ENCODE results near the gene EGFL8.

Gene EGFL8

GRCh38 chr6:32167154-32167760, 2.9 kb downstream of the EGFL8 start:
- Mint-ChIP-seq H3K9me3 (no peaks in the 10 kb centered on the region), H3K4me1 (no peaks in the 10 kb centered on the region), H3K4me3 (no peak overlapping the region), H3K36me3 (peaks cover 37% of the 10 kb centered on the region), H3K27me3 (no peaks in the 10 kb centered on the region), H3K27ac (no peak overlapping the region)
- CTCF ChIA-PET = interaction anchor here (1.9 kb wide), 1 partner anchor 49 kb away, joined by 4 read pairs; no protein-coding TSS in a partner anchor
- DNase-seq = no peak

DNA sequence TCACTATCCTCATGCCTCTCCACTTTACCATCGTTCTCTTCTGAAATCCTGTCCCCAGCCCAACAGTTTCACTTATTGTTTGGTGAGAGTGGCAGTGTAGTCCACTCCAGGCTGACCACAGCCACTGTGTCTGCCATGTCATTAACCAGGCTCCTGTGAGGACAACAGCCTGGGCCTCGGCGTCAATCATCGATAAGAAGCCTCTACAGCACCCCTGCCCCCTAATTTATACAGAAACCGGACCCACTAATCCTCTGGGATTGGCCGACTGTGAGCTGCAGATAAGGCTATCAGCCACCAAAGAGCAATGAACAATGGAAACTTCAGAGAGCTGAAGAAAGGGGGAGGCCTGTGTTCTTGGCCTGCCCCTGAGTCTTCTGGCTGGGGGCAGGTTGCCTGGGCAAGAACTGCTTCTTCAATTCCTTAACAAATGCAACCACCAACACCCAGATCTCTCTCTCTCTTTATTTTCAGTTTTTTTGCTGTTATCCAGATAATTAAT, 3.4 kb downstream of the EGFL8 start:
- H3K4me3 Mint-ChIP-seq = no peak overlapping the region
- CTCF ChIA-PET = no interaction called here
- H3K4me1 Mint-ChIP-seq = peaks cover 4% of the 10 kb centered on the region
- peaks cover 37% of the 10 kb centered on the region for H3K36me3 Mint-ChIP-seq
- no peaks in the 10 kb centered on the region for H3K9me3 Mint-ChIP-seq
- H3K27ac Mint-ChIP-seq = no peak overlapping the region
- no peaks in the 10 kb centered on the region for H3K27me3 Mint-ChIP-seq
- no peak for DNase-seq

GRCh38 chr6:32168350-32168749, 4.0 kb downstream of the EGFL8 start:
- no peak overlapping the region for H3K4me3 Mint-ChIP-seq
- no peak overlapping the region for H3K27ac Mint-ChIP-seq
- H3K9me3 Mint-ChIP-seq = no peaks in the 10 kb centered on the region
- no peak for DNase-seq
- H3K4me1 Mint-ChIP-seq = peaks cover 10% of the 10 kb centered on the region
- peaks cover 36% of the 10 kb centered on the region for H3K36me3 Mint-ChIP-seq
- H3K27me3 Mint-ChIP-seq = no peaks in the 10 kb centered on the region
- CTCF ChIA-PET = no interaction called here

GRCh38 chr6:32168807-32169591, 4.6 kb downstream of the EGFL8 start:
- DNase-seq = no peak
- Mint-ChIP-seq H3K4me3 (no peak overlapping the region), H3K36me3 (peaks cover 36% of the 10 kb centered on the region), H3K4me1 (peaks cover 16% of the 10 kb centered on the region), H3K27me3 (no peaks in the 10 kb centered on the region), H3K27ac (no peak overlapping the region), H3K9me3 (no peaks in the 10 kb centered on the region)
- CTCF ChIA-PET = no interaction called here

GRCh38 chr6:32170294-32170693, 5.9 kb downstream of the EGFL8 start:
- no peaks in the 10 kb centered on the region for H3K9me3 Mint-ChIP-seq
- peaks cover 36% of the 10 kb centered on the region for H3K36me3 Mint-ChIP-seq
- CTCF ChIA-PET = no interaction called here
- DNase-seq = no peak
- no peaks in the 10 kb centered on the region for H3K27me3 Mint-ChIP-seq
- H3K4me3 Mint-ChIP-seq = no peak overlapping the region
- peaks cover 27% of the 10 kb centered on the region for H3K4me1 Mint-ChIP-seq
- no peak overlapping the region for H3K27ac Mint-ChIP-seq

- Mint-ChIP-seq H3K27ac (peak overlapping the region; percentile 39), H3K36me3 (peaks cover 36% of the 10 kb centered on the region), H3K27me3 (no peaks in the 10 kb centered on the region)
Measured at GRCh38 chr6:32171234-32171633, 6.8 kb downstream of the EGFL8 start.

DNA sequence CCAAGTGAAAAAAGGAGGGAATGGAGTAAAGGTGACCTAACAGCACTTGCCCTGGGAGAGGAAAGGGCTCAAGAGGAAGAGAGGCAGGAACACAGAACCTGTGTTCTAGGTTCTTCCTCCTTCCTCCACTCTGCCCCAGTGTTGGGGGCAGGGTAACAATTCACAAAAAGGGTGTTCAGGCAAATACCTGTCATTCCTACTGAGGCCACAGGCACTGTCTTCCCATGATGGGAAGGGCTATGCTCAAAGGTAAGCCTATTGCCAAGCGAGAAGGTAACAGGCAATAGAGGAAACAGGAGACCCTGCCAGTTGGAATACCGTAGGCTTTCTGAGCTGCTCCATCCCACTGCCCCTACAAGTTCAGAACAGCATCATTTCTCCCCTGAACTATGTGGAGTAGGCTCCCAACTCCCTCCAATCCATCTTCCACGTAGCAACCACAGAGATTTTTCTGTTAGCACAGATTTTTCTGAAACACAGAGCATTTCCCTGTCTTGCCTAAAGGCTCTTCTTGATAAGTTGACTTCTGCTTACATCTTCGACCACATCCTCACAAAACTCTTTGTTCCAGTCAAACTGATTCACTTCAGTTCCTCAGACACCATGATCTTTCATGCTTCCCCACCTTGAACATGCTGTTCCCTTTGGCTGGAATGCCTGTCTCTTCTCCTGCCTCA, 8.8 kb downstream of the EGFL8 start:
- Mint-ChIP-seq H3K9me3 (no peaks in the 10 kb centered on the region), H3K4me3 (no peak overlapping the region), H3K27me3 (no peaks in the 10 kb centered on the region), H3K36me3 (peaks cover 28% of the 10 kb centered on the region), H3K27ac (peak overlapping the region; percentile 46), H3K4me1 (peaks cover 45% of the 10 kb centered on the region)
- DNase-seq = no peak
- CTCF ChIA-PET = no interaction called here

More at GRCh38 chr6:32171234-32171633, 6.8 kb downstream of the EGFL8 start:
- no peaks in the 10 kb centered on the region for H3K9me3 Mint-ChIP-seq
- H3K4me1 Mint-ChIP-seq = peaks cover 31% of the 10 kb centered on the region
- no peak overlapping the region for H3K4me3 Mint-ChIP-seq
- no peak for DNase-seq
- CTCF ChIA-PET = interaction anchor here (1.1 kb wide), 1 partner anchor 24 kb away, joined by 3 read pairs; no protein-coding TSS in a partner anchor

GRCh38 chr6:32174416-32174815, 10.0 kb downstream of the EGFL8 start:
- peaks cover 30% of the 10 kb centered on the region for H3K36me3 Mint-ChIP-seq
- H3K27ac Mint-ChIP-seq = no peak overlapping the region
- H3K4me1 Mint-ChIP-seq = peaks cover 55% of the 10 kb centered on the region
- no peaks in the 10 kb centered on the region for H3K9me3 Mint-ChIP-seq
- H3K4me3 Mint-ChIP-seq = peak overlapping the region; percentile 85
- CTCF ChIA-PET = no interaction called here
- DNase-seq = no peak
- no peaks in the 10 kb centered on the region for H3K27me3 Mint-ChIP-seq

GRCh38 chr6:32175322-32175710, 10.9 kb downstream of the EGFL8 start:
- Mint-ChIP-seq H3K36me3 (peaks cover 24% of the 10 kb centered on the region), H3K27me3 (no peaks in the 10 kb centered on the region), H3K27ac (no peak overlapping the region), H3K4me1 (peaks cover 64% of the 10 kb centered on the region), H3K4me3 (peak overlapping the region; percentile 85), H3K9me3 (no peaks in the 10 kb centered on the region)
- CTCF ChIA-PET = no interaction called here
- DNase-seq = no peak

GRCh38 chr6:32175711-32176475, 11.5 kb downstream of the EGFL8 start, which contains the start of gene AGPAT1:
AGPAT1 (minus strand) TSS chr6:32176084; CDS start chr6:32171496, 4,588 bp downstream.
- H3K27me3 Mint-ChIP-seq = no peaks in the 10 kb centered on the region
- H3K36me3 Mint-ChIP-seq = peaks cover 24% of the 10 kb centered on the region
- peak within 1 kb of the TSS; percentile 92 for H3K27ac Mint-ChIP-seq
- DNase-seq = peak; percentile 98
- CTCF ChIA-PET = no interaction called here
- no peaks in the 10 kb centered on the region for H3K9me3 Mint-ChIP-seq
- peaks cover 70% of the 10 kb centered on the region for H3K4me1 Mint-ChIP-seq
- peak within 1 kb of the TSS; percentile 85 for H3K4me3 Mint-ChIP-seq

DNA sequence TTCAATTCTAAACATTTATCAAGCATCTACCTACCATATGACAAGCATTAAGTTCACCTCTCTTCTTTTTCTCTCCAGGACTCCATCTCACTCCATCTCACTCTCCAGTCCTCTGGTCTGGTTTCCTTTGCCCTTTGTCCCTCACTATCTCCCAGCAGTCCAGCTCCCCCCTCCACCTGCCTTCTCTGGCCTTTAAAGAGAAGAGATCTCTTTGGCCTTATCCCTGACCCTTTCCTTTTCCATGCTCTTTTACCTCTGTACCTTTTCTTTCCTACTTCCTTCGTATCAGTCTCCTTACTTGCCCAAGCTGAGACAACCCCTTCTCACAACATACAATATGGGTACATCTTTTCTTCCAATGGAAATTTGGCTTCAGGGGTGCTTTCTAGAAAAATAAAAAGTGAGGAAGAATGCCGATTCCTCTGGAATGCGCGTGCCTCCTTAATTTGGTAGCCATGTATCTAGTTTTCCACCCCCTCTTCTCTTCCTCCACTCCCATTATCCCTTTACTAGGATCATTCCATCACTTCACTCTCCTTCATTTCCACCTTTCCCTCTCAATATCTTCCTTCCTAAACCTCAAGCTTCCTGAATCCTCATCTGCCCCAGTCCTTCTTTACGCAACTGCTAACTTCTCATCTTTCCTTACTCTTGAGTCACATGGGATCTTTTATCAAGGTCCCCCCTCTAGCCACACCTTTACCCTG, 12.2 kb downstream of the EGFL8 start:
- H3K27ac Mint-ChIP-seq = peak overlapping the region; percentile 92
- no peaks in the 10 kb centered on the region for H3K9me3 Mint-ChIP-seq
- no peak for DNase-seq
- CTCF ChIA-PET = interaction anchor here (1.3 to 1.8 kb wide), 2 partner anchors 14 to 19 kb away, joined by 5 to 9 read pairs; no protein-coding TSS in a partner anchor
- peaks cover 73% of the 10 kb centered on the region for H3K4me1 Mint-ChIP-seq
- H3K4me3 Mint-ChIP-seq = peak overlapping the region; percentile 85
- peaks cover 21% of the 10 kb centered on the region for H3K36me3 Mint-ChIP-seq
- H3K27me3 Mint-ChIP-seq = no peaks in the 10 kb centered on the region

- Mint-ChIP-seq H3K4me3 (peak overlapping the region; percentile 85), H3K36me3 (peaks cover 21% of the 10 kb centered on the region), H3K27me3 (no peaks in the 10 kb centered on the region), H3K27ac (peak overlapping the region; percentile 92), H3K4me1 (peaks cover 73% of the 10 kb centered on the region), H3K9me3 (no peaks in the 10 kb centered on the region)
- DNase-seq = peak; percentile 65
- CTCF ChIA-PET = interaction anchor here (0.7 to 1.8 kb wide), 3 partner anchors 14 to 18 kb away, joined by 3 to 9 read pairs (median 5); partner anchors contain the start of gene GPSM3
Measured at GRCh38 chr6:32177183-32177787, 12.9 kb downstream of the EGFL8 start.
